Anterior cingulate cortex (tissue), 58 donors: Measurements from ENCODE around the gene SERHL2.
A peak's percentile ranks its signal among the peaks of the same experiment; 100 is the strongest.
"Not testable (repeated sequence)": the region's sequence is repeated elsewhere in the genome, so short reads cannot be mapped to it uniquely, and the experiment has no call there.

ENCODE experiments used
- DNase-seq, 58 donors: peaks; one replicate each; lab custom pipeline; 2025; lab: John Stamatoyannopoulos, UW

SERHL2 gene

DNA sequence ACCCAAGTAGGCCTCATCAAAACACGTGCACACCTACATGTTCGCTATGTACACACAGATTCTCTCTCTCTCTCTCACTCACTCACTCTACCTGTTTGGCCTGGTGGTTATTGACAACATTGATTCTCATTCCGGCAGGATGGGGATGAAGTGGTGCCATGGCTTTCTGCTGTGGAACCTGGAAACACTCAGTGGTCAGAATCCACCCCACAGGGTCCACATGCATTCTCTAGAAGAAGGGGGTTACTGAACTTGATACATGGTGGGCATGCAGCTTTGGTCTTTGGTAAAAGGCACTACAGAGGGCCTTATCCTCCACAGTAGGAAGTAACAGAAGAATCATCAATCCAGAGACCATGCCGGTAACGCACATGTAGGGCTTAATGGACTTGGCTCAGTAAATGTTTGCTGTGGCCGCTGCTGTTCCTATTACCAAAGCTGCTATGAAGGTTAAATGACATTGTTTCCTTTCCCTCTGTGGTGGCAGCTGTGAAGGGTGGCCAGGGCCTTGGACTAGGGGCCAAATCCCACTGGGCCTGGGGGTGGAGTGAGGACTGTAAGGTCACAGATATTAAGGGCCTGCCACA is 48.2 kb downstream of the SERHL2 start:
- no peak for DNase-seq

DNA sequence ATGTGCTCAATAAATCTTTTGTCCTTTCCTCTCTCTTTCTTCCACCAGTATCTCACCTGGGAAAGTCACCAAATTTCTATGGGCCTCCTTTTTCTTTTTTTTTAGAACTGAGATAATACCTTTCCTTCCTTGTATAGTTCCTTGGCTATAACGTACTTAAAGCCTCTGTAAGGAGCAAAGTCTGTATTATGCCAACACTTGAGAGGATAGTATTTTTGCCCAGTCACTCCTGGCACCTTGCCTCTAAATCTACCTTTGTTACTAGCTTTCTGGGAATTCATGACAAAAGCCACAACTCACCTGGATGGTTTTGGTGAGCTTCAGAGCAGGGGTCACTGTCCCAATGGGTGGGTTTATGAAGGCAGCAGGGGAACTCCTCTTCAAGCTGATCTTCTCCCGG is 48.7 kb downstream of the SERHL2 start:
- DNase-seq, result no peak

- no peak for DNase-seq
Observed at GRCh38 chr22:42603427-42603826, 49.7 kb downstream of the SERHL2 start.

DNA sequence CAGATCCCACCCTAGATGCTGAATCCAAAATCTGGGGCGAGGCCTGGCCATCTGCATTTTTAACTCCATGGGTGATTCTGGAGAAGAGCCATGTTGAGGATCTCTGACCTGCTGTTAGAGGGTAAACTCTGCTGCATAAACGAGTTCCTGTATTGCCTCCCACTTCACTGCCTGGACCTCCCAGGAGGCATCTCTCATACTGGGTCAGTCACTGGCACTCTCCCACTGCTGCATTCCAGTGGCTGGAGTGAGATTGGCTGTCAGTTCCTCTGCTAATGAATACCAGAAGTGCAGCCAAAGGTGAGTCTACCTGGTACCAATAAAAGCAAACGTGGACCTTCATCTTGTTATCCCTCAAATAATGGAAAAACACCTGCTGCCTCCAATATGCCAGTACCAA is 50.6 kb downstream of the SERHL2 start:
- no peak for DNase-seq

DNA sequence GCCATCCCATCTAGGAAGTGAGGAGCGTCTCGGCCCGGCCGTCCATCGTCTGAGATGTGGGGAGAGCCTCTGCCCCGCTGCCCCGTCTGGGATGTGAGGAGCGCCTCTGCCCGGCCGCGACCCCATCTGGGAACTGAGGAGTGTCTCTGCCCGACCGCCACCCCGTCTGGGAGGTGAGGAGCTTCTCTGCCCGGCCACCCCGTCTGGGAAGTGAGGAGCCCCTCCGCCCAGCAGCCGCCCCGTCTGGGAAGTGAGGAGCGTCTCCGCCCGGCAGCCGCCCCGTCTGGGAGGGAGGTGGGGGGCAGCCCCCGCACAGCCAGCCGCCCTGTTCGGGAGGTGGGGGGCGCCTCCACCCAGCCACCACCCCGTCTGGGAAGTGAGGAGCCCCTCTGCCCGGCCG is 53.9 kb downstream of the SERHL2 start:
- DNase-seq, result not testable (repeated sequence)

- DNase-seq, result peak in 16 of 58 donors; percentile 17 to 84 (median 46)
Observed at GRCh38 chr22:42608136-42608822, 54.5 kb downstream of the SERHL2 start.

DNA sequence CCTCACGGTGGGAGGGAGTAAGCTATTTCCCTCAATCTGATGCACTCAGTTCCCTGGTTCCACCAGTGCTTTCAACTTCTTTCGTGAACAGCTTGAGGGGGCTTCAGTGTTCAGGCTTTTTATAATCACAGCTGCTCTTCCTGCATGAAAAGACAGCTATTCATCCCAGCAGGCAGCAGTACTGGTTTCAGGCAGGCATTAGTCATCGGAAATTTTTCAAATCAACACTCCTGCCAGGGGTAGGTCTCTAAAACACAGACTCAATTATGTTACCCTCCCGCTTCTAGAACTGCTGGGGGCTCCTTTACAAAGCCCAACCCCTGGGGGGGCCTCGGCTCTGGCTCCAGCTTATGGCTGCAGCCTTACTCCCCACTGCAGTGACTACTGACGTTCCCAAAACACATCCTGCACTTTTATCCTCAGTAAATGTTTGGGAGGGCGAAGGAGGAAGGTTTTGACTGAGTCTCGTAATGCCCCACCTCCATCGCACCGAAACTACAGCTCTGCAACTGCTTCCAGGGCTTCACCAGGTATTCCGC is 55.1 kb downstream of the SERHL2 start:
- DNase-seq, result peak in 48 of 58 donors; percentile 15 to 84 (median 47)

DNA sequence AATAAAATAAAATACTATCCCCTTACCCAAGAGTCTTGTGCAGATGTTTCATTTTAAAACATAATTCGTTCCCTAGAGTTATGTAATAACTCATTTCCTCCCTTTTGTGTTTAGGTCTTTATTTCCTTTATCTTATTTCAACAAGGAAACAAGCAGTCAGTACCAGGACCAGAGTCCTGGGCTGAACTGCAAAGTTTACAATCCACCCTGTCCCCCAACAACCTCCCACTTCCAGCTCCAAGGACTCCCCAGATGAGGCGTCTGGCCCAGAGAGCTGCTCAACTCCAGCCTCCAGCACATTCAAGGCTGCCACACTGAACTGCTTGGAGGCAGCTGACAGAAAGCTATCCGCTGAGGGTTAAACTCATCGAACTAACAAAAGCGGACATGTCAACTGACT is 56.4 kb downstream of the SERHL2 start:
- DNase-seq, result no peak

DNA sequence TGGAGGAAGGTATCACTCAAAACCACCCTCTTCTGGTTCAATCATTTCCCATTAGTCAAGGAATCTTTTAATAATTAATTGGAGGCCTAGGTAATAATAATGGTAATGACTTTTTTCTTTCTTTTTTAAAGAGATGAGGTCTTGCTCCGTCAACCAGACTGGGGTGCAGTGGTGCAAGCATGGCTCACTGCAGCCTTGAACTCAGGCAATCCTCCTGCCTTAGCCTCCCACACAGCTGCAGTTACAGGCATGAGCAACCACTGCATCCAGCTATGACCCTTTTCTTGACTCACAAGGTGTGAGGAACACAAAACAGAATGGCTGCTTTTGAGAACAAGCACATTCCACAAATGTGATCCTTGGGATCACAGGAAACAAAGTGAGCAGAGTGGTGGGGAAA is 57.3 kb downstream of the SERHL2 start:
- DNase-seq, result no peak

DNA sequence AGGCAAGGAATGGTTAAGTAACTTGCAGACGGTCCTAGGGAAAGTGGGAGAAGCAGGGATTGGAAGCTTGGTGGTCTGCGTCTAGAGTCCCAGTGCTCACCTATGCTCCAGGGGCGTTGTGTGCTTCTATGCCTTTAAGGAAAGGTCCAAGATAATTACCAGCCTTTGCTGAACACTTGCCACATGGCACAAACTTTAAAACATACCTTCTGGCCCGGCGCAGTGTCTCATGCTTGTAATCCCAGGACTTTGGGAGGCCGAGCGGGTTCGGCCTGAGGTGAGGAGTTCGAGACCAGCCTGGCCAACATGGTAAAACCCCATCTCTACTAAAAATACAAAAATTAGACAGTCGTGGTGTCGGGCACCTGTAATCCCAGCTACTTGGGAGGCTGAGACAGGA is 58.6 kb downstream of the SERHL2 start:
- DNase-seq, result no peak

DNA sequence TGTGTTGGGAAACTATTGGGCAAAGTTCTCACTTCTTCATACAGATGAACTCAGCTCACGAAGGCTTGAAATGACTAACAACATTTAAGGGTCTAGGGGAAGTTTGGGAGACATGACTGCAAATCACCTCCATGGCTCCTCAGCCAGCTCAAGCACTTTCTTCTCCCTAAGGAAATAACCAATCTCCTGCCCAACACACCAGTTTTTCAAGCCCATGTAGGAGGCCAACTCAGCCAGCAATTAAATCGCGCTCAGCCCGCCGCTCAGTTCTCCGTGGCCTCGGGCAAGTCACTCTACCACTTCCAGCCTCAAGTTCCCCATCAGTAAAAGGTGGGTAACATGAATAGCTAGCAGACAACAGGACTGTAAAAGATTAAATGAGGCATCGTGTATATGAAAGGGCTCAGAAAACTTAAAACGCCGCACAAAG is 60.1 kb downstream of the SERHL2 start:
- DNase-seq, result no peak

DNA sequence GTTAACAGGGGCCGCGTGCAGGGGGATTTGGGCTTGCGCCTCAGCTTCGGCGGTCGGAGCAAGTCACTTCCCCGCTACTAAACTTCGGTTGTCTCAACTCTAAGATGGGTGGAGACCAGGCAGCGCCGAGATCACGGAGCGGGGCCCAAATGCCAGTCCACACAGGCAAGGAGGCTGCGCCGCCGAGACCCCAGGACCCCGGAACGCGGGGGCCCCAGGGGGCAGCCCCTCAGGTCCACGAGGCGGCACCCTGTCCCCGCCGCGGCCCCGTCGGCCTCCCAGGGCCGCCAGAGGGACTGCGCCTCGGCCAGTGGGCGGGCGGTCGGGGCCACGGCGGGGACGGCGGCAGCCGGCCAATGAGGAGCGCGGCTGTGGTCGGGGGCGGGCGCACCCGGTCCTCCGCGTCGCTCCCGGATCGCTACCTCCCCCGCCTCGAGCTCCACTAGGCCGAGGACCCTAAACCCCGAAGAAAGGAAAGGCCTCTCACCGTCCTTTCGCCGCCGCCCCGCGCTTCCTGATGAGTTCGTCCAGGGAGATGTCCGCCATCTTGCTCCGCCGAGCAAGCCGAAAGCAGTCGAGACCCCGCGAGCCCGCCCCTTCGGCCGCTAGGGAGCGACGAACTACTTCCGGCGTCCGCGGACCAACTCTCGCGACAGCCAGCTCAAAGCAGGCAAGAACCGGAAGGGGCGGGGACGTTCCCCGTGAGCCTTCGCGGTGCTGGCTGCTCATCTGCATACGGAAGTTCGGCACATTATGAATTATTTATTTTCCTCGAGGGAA is 60.7 kb downstream of the SERHL2 start, which contains the start of gene POLDIP3:
Gene POLDIP3, minus strand, starts transcription at position 572 of the 780 bp plus-strand sequence. Its CDS starts 26 bp downstream, at position 546.
- peak; percentile 84 to 100 (median 97) for DNase-seq

DNA sequence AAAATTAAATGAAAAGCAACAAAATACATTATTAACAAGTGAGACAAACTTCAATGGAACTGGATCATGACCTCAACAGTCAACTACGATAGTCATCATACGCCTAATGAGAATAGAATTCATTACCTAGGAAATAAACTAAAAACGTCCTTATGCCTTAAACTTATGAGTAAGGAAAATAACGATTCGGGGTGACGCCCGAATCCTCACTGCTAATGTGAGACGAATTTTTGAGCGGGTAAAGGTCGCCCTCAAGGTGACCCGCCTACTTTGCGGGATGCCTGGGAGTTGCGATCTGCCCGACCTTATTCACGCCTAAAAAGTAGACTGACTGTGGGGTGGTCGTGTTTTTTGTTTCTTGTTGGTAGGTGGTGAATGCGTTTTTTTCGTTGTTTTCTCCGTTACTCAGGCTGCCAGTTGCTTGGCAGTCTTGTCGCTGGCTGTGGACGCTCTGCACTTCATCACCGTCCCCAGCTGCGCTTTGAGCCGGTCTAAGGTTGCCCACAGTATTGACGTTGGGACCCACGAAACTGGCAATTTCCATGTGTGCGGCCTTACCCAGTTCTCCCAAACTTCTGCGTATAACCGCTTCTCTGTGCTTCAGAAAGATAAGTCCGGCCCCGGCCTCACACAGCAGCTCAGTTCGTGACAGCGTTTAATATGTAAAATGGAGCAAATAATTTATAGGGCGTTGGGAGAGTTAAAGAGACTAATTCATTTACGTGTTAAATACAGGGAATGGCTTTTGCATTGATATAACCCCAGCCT is 61.5 kb downstream of the SERHL2 start:
- peak in 56 of 58 donors; percentile 29 to 94 (median 76) for DNase-seq

- DNase-seq, result not testable (repeated sequence)
Observed at GRCh38 chr22:42615860-42616175, 62.1 kb downstream of the SERHL2 start.

GRCh38 chr22:42617155-42617983 is 63.6 kb downstream of the SERHL2 start:
- DNase-seq, result no peak

DNA sequence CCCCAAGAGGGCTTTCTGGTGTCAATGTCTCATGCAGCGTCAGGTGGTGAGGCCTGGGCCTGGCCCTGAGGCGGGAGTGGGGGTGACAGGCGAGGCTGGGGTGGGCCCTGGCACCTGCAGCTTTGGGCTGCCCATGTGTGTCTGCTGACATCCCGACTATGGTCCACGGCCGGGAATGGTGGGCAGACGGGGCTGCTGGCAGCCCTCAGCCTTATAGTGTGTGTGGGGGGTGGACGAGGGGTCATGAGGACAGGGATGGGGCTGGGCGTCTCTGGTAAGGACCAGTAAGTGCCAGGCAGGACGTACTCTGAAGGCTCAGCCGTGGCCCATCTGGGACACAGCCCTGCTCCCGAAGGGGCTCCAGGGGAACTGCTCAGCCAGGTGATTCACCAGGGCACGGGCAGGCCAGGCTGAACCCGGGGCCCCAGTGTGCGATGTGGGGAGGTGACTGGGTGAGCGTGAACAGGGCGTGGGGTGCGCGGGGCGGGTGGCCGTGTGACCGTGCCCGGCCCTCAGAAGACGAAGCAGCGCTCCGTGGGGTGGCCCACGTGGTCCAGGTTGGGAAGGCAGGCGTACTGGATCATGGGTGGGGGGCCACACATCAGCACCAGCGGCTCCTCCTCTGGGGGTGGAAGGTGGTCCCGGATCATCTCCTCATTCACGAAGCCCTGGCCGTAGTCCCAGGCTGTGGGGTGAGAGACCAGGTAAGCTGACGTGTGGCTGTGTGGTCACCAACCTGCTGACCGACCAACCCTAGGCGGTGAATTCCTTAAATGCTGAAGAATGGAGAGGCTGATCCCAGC is 65.7 kb downstream of the SERHL2 start:
- DNase-seq, result no peak

- no peak for DNase-seq
Observed at GRCh38 chr22:42620084-42620483, 66.3 kb downstream of the SERHL2 start.

GRCh38 chr22:42621505-42622002 is 67.8 kb downstream of the SERHL2 start:
- DNase-seq, result peak in 19 of 58 donors; percentile 11 to 55 (median 27)
